HG03439 (cell line): Measurements from ENCODE around the gene SMYD4.
A peak's percentile ranks its signal among the peaks of the same experiment; 100 is the strongest.
"Not testable (repeated sequence)": the region's sequence is repeated elsewhere in the genome, so short reads cannot be mapped to it uniquely, and the experiment has no call there.

Source experiments
- ATAC-seq: cut with Tn5 transposase; IDR thresholded peaks from one replicate; pipeline ENCODE4 v1.9.1; 2021; ENCODE audit warnings: mild to moderate bottlenecking, moderate library complexity; ENCODE audit not compliant: unreplicated experiment

Gene SMYD4

GRCh38 chr17:1834380-1835149 is 4.9 kb upstream of the SMYD4 start:
- ATAC-seq, result peak; percentile 50

GRCh38 chr17:1830288-1830687 is 586 bp upstream of the SMYD4 start:
- no peak for ATAC-seq

GRCh38 chr17:1829216-1829591 is 498 bp downstream of the SMYD4 start:
- no peak for ATAC-seq

GRCh38 chr17:1820528-1821252 is 9.0 kb downstream of the SMYD4 start:
- no peak for ATAC-seq

GRCh38 chr17:1813088-1813487 is 16.6 kb downstream of the SMYD4 start:
- ATAC-seq, result no peak

GRCh38 chr17:1810450-1811103 is 19.1 kb downstream of the SMYD4 start:
- ATAC-seq, result no peak

- not testable (repeated sequence) for ATAC-seq
Measured at GRCh38 chr17:1809815-1810214, 19.9 kb downstream of the SMYD4 start.

- ATAC-seq, result no peak
Measured at GRCh38 chr17:1808644-1809043, 21.1 kb downstream of the SMYD4 start.

GRCh38 chr17:1807890-1808289 is 21.8 kb downstream of the SMYD4 start:
- ATAC-seq, result no peak

GRCh38 chr17:1803280-1803679 is 26.4 kb downstream of the SMYD4 start:
- no peak for ATAC-seq

- no peak for ATAC-seq
Measured at GRCh38 chr17:1802429-1802828, 27.3 kb downstream of the SMYD4 start.

GRCh38 chr17:1800712-1801111 is 29.0 kb downstream of the SMYD4 start:
- no peak for ATAC-seq

- no peak for ATAC-seq
Measured at GRCh38 chr17:1800240-1800639, 29.5 kb downstream of the SMYD4 start.

- not testable (repeated sequence) for ATAC-seq
Measured at GRCh38 chr17:1797846-1798245, 31.9 kb downstream of the SMYD4 start.

GRCh38 chr17:1797323-1797722 is 32.4 kb downstream of the SMYD4 start:
- no peak for ATAC-seq

GRCh38 chr17:1796800-1797199 is 32.9 kb downstream of the SMYD4 start:
- ATAC-seq, result no peak

- no peak for ATAC-seq
Measured at GRCh38 chr17:1793447-1793806, 36.3 kb downstream of the SMYD4 start.

- ATAC-seq, result no peak
Measured at GRCh38 chr17:1792495-1793446, 36.9 kb downstream of the SMYD4 start.

- ATAC-seq, result no peak
Measured at GRCh38 chr17:1789936-1790335, 39.8 kb downstream of the SMYD4 start.

- ATAC-seq, result no peak
Measured at GRCh38 chr17:1787301-1787902, 42.3 kb downstream of the SMYD4 start.
